ENCODE results near the gene ENC1. TPM values are rescaled to one million over a fixed set of nuclear protein-coding genes. Genes with fewer than 3 reads are reported as not detected.

Gene ENC1
- total and polyA plus RNA-seq, 10 of the 15 experiments (the other 5 are each of a cell fraction or from before 2014, with no cell fraction given) = 8.2 to 55.5 (median 32.1) TPM

DNA sequence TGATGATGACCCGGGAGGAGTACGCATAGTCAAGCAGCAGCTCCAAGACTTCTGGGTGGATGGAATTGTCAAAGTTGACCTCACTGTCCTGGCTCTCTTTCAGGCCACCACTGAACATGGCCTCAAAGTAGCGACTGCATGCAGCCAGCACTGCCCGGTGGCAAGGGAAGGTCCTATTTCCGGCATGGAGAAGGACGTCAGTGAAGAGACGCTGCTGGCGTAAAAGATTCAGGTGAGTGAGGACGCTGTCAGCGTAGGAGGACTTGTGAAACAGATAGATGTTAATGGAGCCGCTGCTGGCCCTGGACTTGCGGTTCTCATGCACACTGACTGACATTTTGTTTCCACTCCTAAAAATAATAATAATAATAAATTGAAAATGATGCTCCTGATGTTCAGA lies 4.4 kb downstream of the ENC1 start (continued):
- no peak for TF ChIP-seq USF2 (IDR thresholded peaks at IDR 0.05; ENCODE audit: borderline replicate concordance, low read depth, low read length)

DNA sequence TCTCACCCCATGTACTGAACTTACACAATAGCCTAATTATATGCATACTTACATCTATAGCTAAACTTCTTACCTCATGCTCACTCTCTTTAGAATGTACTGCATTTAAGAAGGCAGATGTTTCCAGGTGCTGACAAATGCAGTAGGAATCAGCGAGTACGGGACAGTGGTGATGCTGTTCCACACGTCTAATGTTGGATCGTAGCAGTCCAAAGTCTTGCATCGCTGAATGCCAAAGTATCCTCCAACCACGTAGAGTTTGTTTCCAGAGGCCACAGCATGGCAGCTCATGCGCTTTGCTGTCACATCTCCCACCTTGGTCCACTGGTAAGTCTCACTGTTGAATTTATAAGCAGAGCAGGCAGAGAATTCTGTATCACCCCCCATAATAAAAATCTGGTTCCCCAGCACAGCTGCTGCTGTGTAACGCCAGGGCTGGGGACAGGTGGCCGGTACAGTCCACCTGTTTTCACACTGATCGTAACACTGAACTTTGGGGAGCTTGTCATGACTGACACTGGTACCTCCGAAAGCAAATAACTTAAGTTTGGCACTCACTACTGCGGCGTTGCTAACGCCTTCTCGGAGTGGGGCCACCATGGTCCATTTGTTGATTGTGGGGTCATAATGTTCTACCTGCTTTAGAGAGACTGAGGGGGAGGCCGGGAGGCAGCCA lies 5.8 kb downstream of the ENC1 start:
- peaks cover 39% of the 10 kb centered on the region for H3K4me1 ChIP-seq (ENCODE audit: control insufficient read depth, insufficient read depth, low read length)
- intact Hi-C loops (cut with micrococcal nuclease; ENCODE audit: unreplicated experiment) (loop anchor here (10.0 kb wide), 1 partner anchor 950 kb away; no protein-coding TSS in a partner anchor), in situ Hi-C loops (cut with MboI) (loop anchor here (5.0 kb wide), 1 partner anchor 142 kb away; no protein-coding TSS in a partner anchor)
- WGBS (ENCODE audit: insufficient coverage, insufficient replicate concordance, low lambda C conversion rate, missing lambda C conversion rate) = 97% methylated on average over 16 of the region's 16 CpGs
- H3K4me2 ChIP-seq (ENCODE audit: control insufficient read depth, insufficient read depth) = 0 out of 2 replicates have a peak overlapping the region, but pooled peaks have one; percentile 7
- FAIRE-seq = no peak
- H2AFZ ChIP-seq (ENCODE audit: control insufficient read depth, low read depth, low read length) = no peak overlapping the region
- no TSS peak for BruUV-seq (replicated peaks)
- no peak overlapping the region for H3K27ac ChIP-seq (ENCODE audit: control insufficient read depth, insufficient read depth)
- no peaks in the 10 kb centered on the region for H3K9me3 ChIP-seq (replicated peaks; ENCODE audit: control insufficient read depth, insufficient read depth, low read length)
- no peak for ATAC-seq
- H3K36me3 ChIP-seq (ENCODE audit: control insufficient read depth in 2 of 2, insufficient read depth in 2 of 2, low read length in 1 of 2) = peaks cover 14 to 19% of the 10 kb centered on the region in 2 experiments
- no peaks in the 10 kb centered on the region for H4K20me1 ChIP-seq (ENCODE audit: control insufficient read depth, insufficient read depth)
- no peak for DNase-seq (ENCODE audit: low read depth, low spot score)
- H3K4me3 ChIP-seq = no peak overlapping the region
- SMC1A ChIA-PET (ENCODE audit: uncharacterized antibody, unreplicated experiment) = interaction anchor here (1.0 to 5.9 kb wide), 10 partner anchors 6 to 736 kb away, joined by 3 to 51 read pairs (median 6); partner anchors contain the start of gene ENC1
- CTCF ChIA-PET = interaction anchor here (0.8 to 6.0 kb wide), 6 partner anchors 7 to 733 kb away, joined by 3 to 38 read pairs (median 4); partner anchors contain the start of gene ENC1
- no peak for TF ChIP-seq SP1 (IDR thresholded peaks at IDR 0.05; ENCODE audit: low read depth, low read length)
- TF ChIP-seq GABPA (IDR thresholded peaks at IDR 0.05; ENCODE audit: low read depth) = no peak
- POLR2A ChIA-PET = interaction anchor here (0.5 to 3.8 kb wide), 2 partner anchors 144 to 491 kb away, joined by 3 to 16 read pairs; no protein-coding TSS in a partner anchor
- RAD21 ChIA-PET (ENCODE audit: unreplicated experiment) = interaction anchor here (0.6 to 2.1 kb wide), 4 partner anchors 14 to 241 kb away, joined by 3 to 6 read pairs (median 4); no protein-coding TSS in a partner anchor
- no peaks in the 10 kb centered on the region for H3K27me3 ChIP-seq (replicated peaks in 1 of 2; ENCODE audit: control insufficient read depth in 2 of 2, insufficient read depth in 2 of 2, low read length in 1 of 2)
- H3K79me2 ChIP-seq (ENCODE audit: control insufficient read depth, insufficient read depth, low read length) = peaks cover 57% of the 10 kb centered on the region
- no peak overlapping the region for H3K9ac ChIP-seq (ENCODE audit: control insufficient read depth, insufficient read depth, low read length)

All from GM12878 (cell line).